GM23338 (cell line): ENCODE measurements around the gene CRTC3. TPM values are rescaled to one million over a fixed set of nuclear protein-coding genes. Genes with fewer than 3 reads are reported as not detected.

Experiments
- ATAC-seq: fragments of 200-7000 bp; cut with Tn5 transposase; 3 replicates; pipeline ENCODE4 v1.9.1; 2020
- DNase-seq: peaks from one replicate; pipeline ENCODE4 v3.0.0-alpha.2; 2015; ENCODE audit warnings: low spot score
- H2AFZ ChIP-seq: fragments of 200-600 bp; sonication (generic); 2 replicates; pipeline ENCODE4 v1.8.0; 2016; ENCODE audit warnings: antibody characterized with exemption, mild to moderate bottlenecking, moderate library complexity
- H3F3A ChIP-seq: fragments of 200-600 bp; sonication (generic); replicated peaks from 2 replicates; pipeline ENCODE4 v1.8.0; 2017; ENCODE audit warnings: antibody characterized with exemption, mixed run types, low read depth
- H3K27ac ChIP-seq: fragments of 200-600 bp; sonication (generic); 2 replicates; pipeline ENCODE4 v1.6.1; 2016; ENCODE audit warnings: low read depth
- H3K27me3 ChIP-seq: fragments of 200-600 bp; sonication (generic); 2 replicates; pipeline ENCODE4 v1.8.0; 2016; ENCODE audit warnings: mild to moderate bottlenecking, mixed run types, moderate library complexity; ENCODE audit not compliant: insufficient read depth
- H3K36me3 ChIP-seq: fragments of 200-600 bp; sonication (generic); 2 replicates; pipeline ENCODE4 v1.8.0; 2016; ENCODE audit warnings: mild to moderate bottlenecking; ENCODE audit not compliant: insufficient read depth
- H3K4me1 ChIP-seq: fragments of 200-600 bp; sonication (generic); 2 replicates; pipeline ENCODE4 v1.8.0; 2016; ENCODE audit warnings: mild to moderate bottlenecking, moderate library complexity; ENCODE audit not compliant: insufficient read depth
- H3K4me2 ChIP-seq: fragments of 200-600 bp; sonication (generic); 2 replicates; pipeline ENCODE4 v1.7.1; 2017; ENCODE audit warnings: mixed run types
- H3K4me3 ChIP-seq: fragments of 200-600 bp; sonication (generic); 2 replicates; pipeline ENCODE4 v1.6.1; 2016; ENCODE audit warnings: mixed run types
- H3K79me2 ChIP-seq: fragments of 200-600 bp; sonication (generic); replicated peaks from 2 replicates; pipeline ENCODE4 v1.8.0; 2017; ENCODE audit warnings: mild to moderate bottlenecking; ENCODE audit not compliant: insufficient read depth
- H3K9me2 ChIP-seq: fragments of 200-600 bp; sonication (generic); 2 replicates; pipeline ENCODE4 v1.8.0; 2017; ENCODE audit not compliant: insufficient read depth
- H4K20me1 ChIP-seq: fragments of 200-600 bp; sonication (generic); replicated peaks from 2 replicates; pipeline ENCODE4 v1.8.0; 2017; ENCODE audit warnings: mild to moderate bottlenecking; ENCODE audit not compliant: insufficient read depth
- H3K27ac Mint-ChIP-seq: 2 replicates; pipeline ENCODE4 v1.8.0; 2020; ENCODE audit warnings: inconsistent platforms, mild to moderate bottlenecking, moderate library complexity, mixed read lengths
- H3K27me3 Mint-ChIP-seq: 3 replicates; pipeline ENCODE4 v1.8.0; 2022; ENCODE audit warnings: low read depth, mild to moderate bottlenecking, moderate library complexity, mixed read lengths, inconsistent platforms; ENCODE audit not compliant: insufficient read depth, poor library complexity
- H3K36me3 Mint-ChIP-seq: 3 replicates; pipeline ENCODE4 v1.8.0; 2021; ENCODE audit warnings: low read depth, mild to moderate bottlenecking, inconsistent platforms, moderate library complexity, mixed read lengths
- H3K4me1 Mint-ChIP-seq: 3 replicates; pipeline ENCODE4 v1.8.0; 2020; ENCODE audit warnings: mild to moderate bottlenecking, inconsistent platforms, mixed read lengths
- H3K4me3 Mint-ChIP-seq: 3 replicates; pipeline ENCODE4 v1.8.0; 2021; ENCODE audit warnings: moderate library complexity, mild to moderate bottlenecking, inconsistent platforms, mixed read lengths
- H3K9me3 Mint-ChIP-seq: 3 replicates; pipeline ENCODE4 v1.8.0; 2020; ENCODE audit warnings: moderate library complexity, mild to moderate bottlenecking, inconsistent platforms, mixed read lengths
- CREB1 ChIP-seq: fragments of 250-450 bp; sonication (Bioruptor Pico); IDR thresholded peaks from 2 replicates; pipeline ENCODE4 v1.5.0; 2020; ENCODE audit warnings: low read depth, mild to moderate bottlenecking, moderate library complexity
- EZH2 ChIP-seq: fragments of 200-600 bp; sonication (generic); IDR thresholded peaks from one replicate; pipeline ENCODE4 v1.8.0; 2017; ENCODE audit warnings: antibody characterized with exemption, mild to moderate bottlenecking, low read depth; ENCODE audit not compliant: unreplicated experiment
- EZH2phosphoT487 ChIP-seq: fragments of 200-600 bp; sonication (generic); IDR thresholded peaks from one replicate; pipeline ENCODE4 v1.8.1; 2018; ENCODE audit warnings: antibody characterized with exemption; ENCODE audit not compliant: unreplicated experiment
- JUNB ChIP-seq: IDR thresholded peaks from one replicate; pipeline ENCODE4 v1.6.1; 2016; ENCODE audit warnings: antibody characterized with exemption; ENCODE audit not compliant: unreplicated experiment
- NANOG ChIP-seq: IDR thresholded peaks from 2 replicates; pipeline ENCODE4 v1.6.1; 2016; ENCODE audit warnings: antibody characterized with exemption, borderline replicate concordance
- POLR2AphosphoS5 ChIP-seq: IDR thresholded peaks from 2 replicates; pipeline ENCODE4 v1.6.1; 2016; ENCODE audit warnings: antibody characterized with exemption, low read depth
- STAT1 ChIP-seq: IDR thresholded peaks from one replicate; pipeline ENCODE4 v1.6.1; 2016; ENCODE audit warnings: antibody characterized with exemption; ENCODE audit not compliant: unreplicated experiment
- ZNF114 ChIP-seq: fragments of 250-450 bp; sonication (Bioruptor Pico); IDR thresholded peaks from 2 replicates; pipeline ENCODE4 v1.5.0; 2020; ENCODE audit warnings: mild to moderate bottlenecking, moderate library complexity
- ZNF331 ChIP-seq: fragments of 250-450 bp; sonication (Bioruptor Pico); IDR thresholded peaks from 2 replicates; pipeline ENCODE4 v1.5.0; 2020; ENCODE audit warnings: low read depth, mild to moderate bottlenecking, moderate library complexity
- polyA plus RNA-seq: library from polyadenylated mRNA; unstranded; fragments of >200 nt; fragmentation: Nextera tagmentation; extraction: Ambion mirVana; gene quantifications from 2 replicates; pipeline ENCODE4 v1.2.1, GENCODE V29; 2016
- total RNA-seq: library from RNA; depleted of rRNA; stranded (reverse); fragments of >200 nt; shearing (Covaris generic); gene quantifications from 2 replicates; pipeline ENCODE4 v1.2.3, GENCODE V29; 2014
- TF ChIP-seq, protein P1 (sequence below), 2 experiments: fragments of 200-600 bp in 1 of 2; sonication (generic) in 1 of 2; conservative IDR thresholded peaks; 2 replicates each; pipeline versions ENCODE4 v1.5.1 to v1.6.1; 2016 to 2017; ENCODE audit warnings: antibody characterized with exemption in 2 of 2, low read depth in 2 of 2, mild to moderate bottlenecking in 2 of 2, moderate library complexity in 1 of 2
- TF ChIP-seq, protein P2 (sequence below): IDR thresholded peaks from one replicate; pipeline ENCODE4 v1.6.1; 2018; ENCODE audit warnings: antibody characterized with exemption; ENCODE audit not compliant: unreplicated experiment
- TF ChIP-seq, protein P3 (sequence below): IDR thresholded peaks from 2 replicates; pipeline ENCODE4 v1.6.1; 2016; ENCODE audit warnings: antibody characterized with exemption

CRTC3 gene
- total and polyA plus RNA-seq, 2 experiments from 2014 or later = 2.8 to 3.8 TPM

DNA sequence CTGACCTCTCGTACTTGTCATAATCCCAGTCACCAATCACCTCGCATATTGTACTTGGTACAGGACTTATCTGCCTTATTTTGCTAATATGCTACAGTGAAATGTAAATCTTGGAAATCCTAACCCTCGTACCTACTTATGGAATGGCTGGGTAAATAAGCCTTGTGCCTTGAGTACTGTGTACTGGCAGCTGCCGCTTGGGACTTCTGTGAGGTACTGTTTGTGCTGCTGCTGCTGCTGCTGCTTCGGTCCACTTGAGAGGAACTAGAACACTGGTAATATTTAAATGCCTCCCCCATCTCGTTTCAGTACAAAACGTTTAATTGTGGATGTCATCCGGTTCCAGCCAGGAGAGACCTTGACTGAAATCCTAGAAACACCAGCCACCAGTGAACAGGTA is 42.5 kb upstream of the CRTC3 start:
- H3K36me3 ChIP-seq = peaks cover 56% of the 10 kb centered on the region
- H3K27ac Mint-ChIP-seq = no peak overlapping the region
- H3K79me2 ChIP-seq = no peaks in the 10 kb centered on the region
- no peaks in the 10 kb centered on the region for H3K27me3 ChIP-seq
- H3K27me3 Mint-ChIP-seq = no peaks in the 10 kb centered on the region
- H3K27ac ChIP-seq = no peak overlapping the region
- H3K36me3 Mint-ChIP-seq = peaks cover 59% of the 10 kb centered on the region
- no peak overlapping the region for H3K4me2 ChIP-seq
- ATAC-seq = no peak
- H3K4me3 Mint-ChIP-seq = no peak overlapping the region
- H2AFZ ChIP-seq = no peak overlapping the region
- H3K9me2 ChIP-seq = no peaks in the 10 kb centered on the region
- H3K4me1 Mint-ChIP-seq = no peaks in the 10 kb centered on the region
- DNase-seq = no peak
- H3F3A ChIP-seq = no peaks in the 10 kb centered on the region
- H3K9me3 Mint-ChIP-seq = no peaks in the 10 kb centered on the region
- H3K4me1 ChIP-seq = no peaks in the 10 kb centered on the region
- no peaks in the 10 kb centered on the region for H4K20me1 ChIP-seq
- no peak for TF ChIP-seq NANOG
- H3K4me3 ChIP-seq = no peak overlapping the region

DNA sequence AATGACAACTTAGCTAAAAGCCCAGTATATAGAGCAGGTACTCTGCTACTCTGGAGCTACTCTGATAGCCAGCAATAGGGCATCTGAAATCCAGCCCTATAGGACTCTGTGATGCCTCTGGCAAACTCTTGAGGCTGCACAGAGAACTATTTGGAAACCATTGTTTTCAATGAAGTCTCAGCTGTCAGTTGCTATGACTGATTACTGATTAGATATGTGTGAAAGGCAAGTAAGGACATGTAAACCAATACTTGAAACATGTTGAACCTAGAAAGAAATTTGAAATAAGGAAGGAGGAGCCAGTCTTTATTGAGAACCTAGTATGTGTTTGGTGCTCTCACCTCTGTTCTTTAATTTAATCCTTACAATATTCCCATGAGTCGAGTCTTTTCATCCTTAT is 40.2 kb upstream of the CRTC3 start:
- Mint-ChIP-seq H3K9me3 (no peaks in the 10 kb centered on the region), H3K36me3 (peaks cover 55% of the 10 kb centered on the region), H3K27me3 (no peaks in the 10 kb centered on the region), H3K27ac (no peak overlapping the region), H3K4me3 (no peak overlapping the region), H3K4me1 (no peaks in the 10 kb centered on the region)
- H3K27me3 ChIP-seq = no peaks in the 10 kb centered on the region
- DNase-seq (no peak), ATAC-seq (no peak)
- no peaks in the 10 kb centered on the region for H4K20me1 ChIP-seq
- H3K4me2 ChIP-seq = no peak overlapping the region
- H3K27ac ChIP-seq = no peak overlapping the region
- H3F3A ChIP-seq = no peaks in the 10 kb centered on the region
- no peak overlapping the region for H3K4me3 ChIP-seq
- H2AFZ ChIP-seq = no peak overlapping the region
- no peaks in the 10 kb centered on the region for H3K4me1 ChIP-seq
- no peaks in the 10 kb centered on the region for H3K9me2 ChIP-seq
- peaks cover 62% of the 10 kb centered on the region for H3K36me3 ChIP-seq
- no peaks in the 10 kb centered on the region for H3K79me2 ChIP-seq
- TF ChIP-seq, protein P1, sequence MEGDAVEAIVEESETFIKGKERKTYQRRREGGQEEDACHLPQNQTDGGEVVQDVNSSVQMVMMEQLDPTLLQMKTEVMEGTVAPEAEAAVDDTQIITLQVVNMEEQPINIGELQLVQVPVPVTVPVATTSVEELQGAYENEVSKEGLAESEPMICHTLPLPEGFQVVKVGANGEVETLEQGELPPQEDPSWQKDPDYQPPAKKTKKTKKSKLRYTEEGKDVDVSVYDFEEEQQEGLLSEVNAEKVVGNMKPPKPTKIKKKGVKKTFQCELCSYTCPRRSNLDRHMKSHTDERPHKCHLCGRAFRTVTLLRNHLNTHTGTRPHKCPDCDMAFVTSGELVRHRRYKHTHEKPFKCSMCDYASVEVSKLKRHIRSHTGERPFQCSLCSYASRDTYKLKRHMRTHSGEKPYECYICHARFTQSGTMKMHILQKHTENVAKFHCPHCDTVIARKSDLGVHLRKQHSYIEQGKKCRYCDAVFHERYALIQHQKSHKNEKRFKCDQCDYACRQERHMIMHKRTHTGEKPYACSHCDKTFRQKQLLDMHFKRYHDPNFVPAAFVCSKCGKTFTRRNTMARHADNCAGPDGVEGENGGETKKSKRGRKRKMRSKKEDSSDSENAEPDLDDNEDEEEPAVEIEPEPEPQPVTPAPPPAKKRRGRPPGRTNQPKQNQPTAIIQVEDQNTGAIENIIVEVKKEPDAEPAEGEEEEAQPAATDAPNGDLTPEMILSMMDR (conservative IDR thresholded peaks at IDR 0.05; ENCODE audit: low read depth in 2 of 2) = no peak
- TF ChIP-seq, protein P2, sequence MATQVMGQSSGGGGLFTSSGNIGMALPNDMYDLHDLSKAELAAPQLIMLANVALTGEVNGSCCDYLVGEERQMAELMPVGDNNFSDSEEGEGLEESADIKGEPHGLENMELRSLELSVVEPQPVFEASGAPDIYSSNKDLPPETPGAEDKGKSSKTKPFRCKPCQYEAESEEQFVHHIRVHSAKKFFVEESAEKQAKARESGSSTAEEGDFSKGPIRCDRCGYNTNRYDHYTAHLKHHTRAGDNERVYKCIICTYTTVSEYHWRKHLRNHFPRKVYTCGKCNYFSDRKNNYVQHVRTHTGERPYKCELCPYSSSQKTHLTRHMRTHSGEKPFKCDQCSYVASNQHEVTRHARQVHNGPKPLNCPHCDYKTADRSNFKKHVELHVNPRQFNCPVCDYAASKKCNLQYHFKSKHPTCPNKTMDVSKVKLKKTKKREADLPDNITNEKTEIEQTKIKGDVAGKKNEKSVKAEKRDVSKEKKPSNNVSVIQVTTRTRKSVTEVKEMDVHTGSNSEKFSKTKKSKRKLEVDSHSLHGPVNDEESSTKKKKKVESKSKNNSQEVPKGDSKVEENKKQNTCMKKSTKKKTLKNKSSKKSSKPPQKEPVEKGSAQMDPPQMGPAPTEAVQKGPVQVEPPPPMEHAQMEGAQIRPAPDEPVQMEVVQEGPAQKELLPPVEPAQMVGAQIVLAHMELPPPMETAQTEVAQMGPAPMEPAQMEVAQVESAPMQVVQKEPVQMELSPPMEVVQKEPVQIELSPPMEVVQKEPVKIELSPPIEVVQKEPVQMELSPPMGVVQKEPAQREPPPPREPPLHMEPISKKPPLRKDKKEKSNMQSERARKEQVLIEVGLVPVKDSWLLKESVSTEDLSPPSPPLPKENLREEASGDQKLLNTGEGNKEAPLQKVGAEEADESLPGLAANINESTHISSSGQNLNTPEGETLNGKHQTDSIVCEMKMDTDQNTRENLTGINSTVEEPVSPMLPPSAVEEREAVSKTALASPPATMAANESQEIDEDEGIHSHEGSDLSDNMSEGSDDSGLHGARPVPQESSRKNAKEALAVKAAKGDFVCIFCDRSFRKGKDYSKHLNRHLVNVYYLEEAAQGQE = no peak
- TF ChIP-seq JUNB (no peak), ZNF114 (CRISPR knock-in tag) (no peak), NANOG (no peak), POLR2AphosphoS5 (no peak), CREB1 (CRISPR knock-in tag) (no peak), ZNF331 (CRISPR knock-in tag) (no peak), EZH2phosphoT487 (no peak), EZH2 (no peak), STAT1 (no peak)
- TF ChIP-seq, protein P3, sequence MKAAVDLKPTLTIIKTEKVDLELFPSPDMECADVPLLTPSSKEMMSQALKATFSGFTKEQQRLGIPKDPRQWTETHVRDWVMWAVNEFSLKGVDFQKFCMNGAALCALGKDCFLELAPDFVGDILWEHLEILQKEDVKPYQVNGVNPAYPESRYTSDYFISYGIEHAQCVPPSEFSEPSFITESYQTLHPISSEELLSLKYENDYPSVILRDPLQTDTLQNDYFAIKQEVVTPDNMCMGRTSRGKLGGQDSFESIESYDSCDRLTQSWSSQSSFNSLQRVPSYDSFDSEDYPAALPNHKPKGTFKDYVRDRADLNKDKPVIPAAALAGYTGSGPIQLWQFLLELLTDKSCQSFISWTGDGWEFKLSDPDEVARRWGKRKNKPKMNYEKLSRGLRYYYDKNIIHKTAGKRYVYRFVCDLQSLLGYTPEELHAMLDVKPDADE = no peak
